Endodermal cell (in vitro differentiated cells): ENCODE measurements around the gene DNAJC22. TPM values are rescaled to one million over a fixed set of nuclear protein-coding genes. Genes with fewer than 3 reads are reported as not detected.

Experiments used
- DNase-seq: peaks from one replicate; pipeline ENCODE4 v3.0.0-alpha.2; 2017
- H3K27ac ChIP-seq: 2 replicates; pipeline ENCODE4 v1.5.1; 2013; ENCODE audit warnings: mild to moderate bottlenecking, low read depth, low read length, moderate library complexity
- H3K27me3 ChIP-seq: 2 replicates; pipeline ENCODE4 v1.6.1; 2013; ENCODE audit warnings: mild to moderate bottlenecking, low read length, moderate library complexity; ENCODE audit not compliant: insufficient read depth, control insufficient read depth, poor library complexity, severe bottlenecking
- H3K36me3 ChIP-seq: 2 replicates; pipeline ENCODE4 v1.7.0; 2013; ENCODE audit warnings: mild to moderate bottlenecking, low read length, moderate library complexity; ENCODE audit not compliant: control insufficient read depth, insufficient read depth
- H3K4me1 ChIP-seq: one replicate; pipeline ENCODE4 v1.7.0; 2013; ENCODE audit warnings: low read length; ENCODE audit not compliant: control insufficient read depth, insufficient read depth
- H3K4me3 ChIP-seq: 2 replicates; pipeline ENCODE4 v1.5.1; 2013; ENCODE audit warnings: mild to moderate bottlenecking, low read length, moderate library complexity
- H3K9ac ChIP-seq: 2 replicates; pipeline ENCODE4 v1.6.1; 2013; ENCODE audit warnings: mild to moderate bottlenecking, low read length, moderate library complexity; ENCODE audit not compliant: poor library complexity, severe bottlenecking; ENCODE audit errors: extremely low read depth
- H3K9me3 ChIP-seq: 2 replicates; pipeline ENCODE4 v1.6.1; 2013; ENCODE audit warnings: mild to moderate bottlenecking, low read length, moderate library complexity; ENCODE audit not compliant: control insufficient read depth
- H3K27ac Mint-ChIP-seq: 2 replicates; pipeline ENCODE4 v1.8.0; 2020; ENCODE audit warnings: mixed read lengths
- H3K27me3 Mint-ChIP-seq: 2 replicates; pipeline ENCODE4 v1.8.0; 2021; ENCODE audit warnings: mild to moderate bottlenecking, mixed read lengths; ENCODE audit not compliant: insufficient read depth
- H3K36me3 Mint-ChIP-seq: 2 replicates; pipeline ENCODE4 v1.8.0; 2020; ENCODE audit warnings: low read depth, mixed read lengths
- H3K4me1 Mint-ChIP-seq: 2 replicates; pipeline ENCODE4 v1.8.0; 2020; ENCODE audit warnings: mixed read lengths
- H3K4me3 Mint-ChIP-seq: 2 replicates; pipeline ENCODE4 v1.8.0; 2020; ENCODE audit warnings: mild to moderate bottlenecking, moderate library complexity, mixed read lengths
- H3K9me3 Mint-ChIP-seq: 2 replicates; pipeline ENCODE4 v1.8.0; 2020; ENCODE audit warnings: mild to moderate bottlenecking, mixed read lengths
- CTCF ChIP-seq: fragments of 200-600 bp; sonication (generic); conservative IDR thresholded peaks from 2 replicates; pipeline ENCODE4 v1.5.0; 2021; ENCODE audit warnings: antibody characterized with exemption, mild to moderate bottlenecking
- WGBS, 2 experiments: methylation state at CpG; one replicate each; pipeline versions ENCODE4 v1.1.5 to v1.1.7; 2013; ENCODE audit warnings: missing lambda C conversion rate in 2 of 2, mixed read lengths in 1 of 2; ENCODE audit not compliant: insufficient coverage in 1 of 2, insufficient read length in 1 of 2; 5-methylcytosine and 5-hydroxymethylcytosine counted together
- total RNA-seq, 2 donors: library from RNA; stranded (reverse); fragmentation: NEBNext Ultra II Directional in 1 of 2; extraction: Animal tissue kit (Norgen Biotek cat#: 25700) in 1 of 2; gene quantifications; 2 replicates in 1 of 2; 3 replicates in 1 of 2; pipeline ENCODE4 v1.2.1, GENCODE V29; 2021

Gene DNAJC22
- total RNA-seq, 2 donors from 2014 or later, result 1.9 to 4.6 TPM

GRCh38 chr12:49335955-49336644 is 10.6 kb upstream of the DNAJC22 start:
- DNase-seq, result peak; percentile 78
- Mint-ChIP-seq H3K27me3 (peaks cover 85% of the 10 kb centered on the region), H3K4me3 (peak overlapping the region; percentile 49), H3K27ac (no peak overlapping the region), H3K36me3 (no peaks in the 10 kb centered on the region), H3K9me3 (no peaks in the 10 kb centered on the region), H3K4me1 (peaks cover 17% of the 10 kb centered on the region)
- no peaks in the 10 kb centered on the region for H3K9me3 ChIP-seq
- no peaks in the 10 kb centered on the region for H3K4me1 ChIP-seq
- no peak overlapping the region for H3K27ac ChIP-seq
- peaks cover 3% of the 10 kb centered on the region for H3K36me3 ChIP-seq
- WGBS, 2 experiments, result 29 to 58% methylated on average over 19 to 72 of the region's 72 CpGs
- no peak for TF ChIP-seq CTCF
- H3K27me3 ChIP-seq, result peaks cover 100% of the 10 kb centered on the region
- H3K9ac ChIP-seq, result no peak overlapping the region
- peak overlapping the region; percentile 72 for H3K4me3 ChIP-seq

DNA sequence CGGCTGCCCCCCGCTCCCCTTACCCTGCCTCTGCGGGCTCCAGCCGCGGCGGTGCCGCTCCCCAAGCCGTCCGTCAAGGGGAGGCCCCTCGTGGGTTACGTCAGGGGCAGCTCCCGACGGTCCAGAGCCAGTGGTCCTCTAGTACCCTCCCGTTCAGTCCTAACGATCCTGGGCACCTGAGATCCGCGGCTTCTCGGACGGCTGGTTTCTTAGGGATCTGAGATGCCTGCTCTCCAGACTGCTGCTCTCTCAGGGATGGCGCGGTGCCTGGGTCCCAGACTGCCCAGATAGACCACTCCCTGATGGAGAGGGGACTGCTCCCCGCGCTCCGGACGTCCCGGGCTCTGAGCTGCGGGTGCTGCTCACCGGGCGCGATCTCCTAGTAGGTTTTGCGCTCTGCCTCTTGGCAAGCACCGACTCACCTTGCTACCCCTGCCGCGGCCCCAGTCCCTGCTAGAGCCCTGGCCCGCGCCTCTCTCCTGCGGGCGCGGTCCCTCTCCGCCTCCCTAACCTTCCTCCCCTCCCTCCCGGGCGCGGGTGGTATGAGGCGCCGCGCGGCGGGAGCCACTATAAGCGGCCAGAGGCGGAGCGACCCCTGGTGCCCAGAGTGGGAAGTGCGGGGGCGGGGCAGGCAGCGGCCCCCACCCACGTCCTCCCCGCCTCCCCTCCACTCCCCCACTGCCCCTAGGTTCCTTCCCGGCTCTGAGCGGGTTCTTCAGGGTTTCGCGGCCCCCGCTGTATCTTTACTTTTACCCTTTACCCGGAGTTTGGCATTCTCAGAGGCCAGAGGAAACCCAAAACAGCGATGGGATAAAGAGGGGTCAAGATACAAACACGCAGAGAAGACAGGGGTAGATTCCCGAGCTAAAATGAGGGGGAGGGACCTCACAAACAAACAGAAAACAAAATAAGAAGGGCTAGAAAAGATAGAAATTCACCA is 9.8 kb upstream of the DNAJC22 start, which contains the start of gene C1QL4:
Gene C1QL4 (minus strand): TSS at position 544 of the 940 bp plus-strand sequence. CDS start 711 bp downstream, outside the sequence.
- peak; percentile 98 for DNase-seq
- Histone ChIP-seq H3K9me3 (no peaks in the 10 kb centered on the region), H3K4me3 (peak within 1 kb of the TSS; percentile 72), H3K9ac (no peak within 1 kb of the TSS), H3K27me3 (peaks cover 100% of the 10 kb centered on the region), H3K27ac (no peak within 1 kb of the TSS), H3K4me1 (no peaks in the 10 kb centered on the region), H3K36me3 (no peaks in the 10 kb centered on the region)
- H3K9me3 Mint-ChIP-seq, result no peaks in the 10 kb centered on the region
- no peaks in the 10 kb centered on the region for H3K36me3 Mint-ChIP-seq
- H3K27ac Mint-ChIP-seq, result no peak within 1 kb of the TSS
- peaks cover 17% of the 10 kb centered on the region for H3K4me1 Mint-ChIP-seq
- TF ChIP-seq CTCF, result peak; percentile 100
- H3K4me3 Mint-ChIP-seq, result peak within 1 kb of the TSS; percentile 49
- WGBS, 2 experiments, result 3 to 4% methylated on average over 32 to 65 of the region's 65 CpGs
- peaks cover 93% of the 10 kb centered on the region for H3K27me3 Mint-ChIP-seq

- no peaks in the 10 kb centered on the region for H3K9me3 Mint-ChIP-seq
- no peak overlapping the region for H3K4me3 Mint-ChIP-seq
- H3K36me3 Mint-ChIP-seq, result no peaks in the 10 kb centered on the region
- no peak overlapping the region for H3K27ac Mint-ChIP-seq
- peak; percentile 58 for DNase-seq
- peaks cover 20% of the 10 kb centered on the region for H3K4me1 Mint-ChIP-seq
- Histone ChIP-seq H3K27me3 (peaks cover 100% of the 10 kb centered on the region), H3K4me1 (peaks cover 5% of the 10 kb centered on the region), H3K27ac (peak overlapping the region; percentile 90), H3K36me3 (no peaks in the 10 kb centered on the region), H3K9ac (no peak overlapping the region), H3K9me3 (no peaks in the 10 kb centered on the region), H3K4me3 (no peak overlapping the region)
- no peak for TF ChIP-seq CTCF
- peaks cover 98% of the 10 kb centered on the region for H3K27me3 Mint-ChIP-seq
- 48 to 53% methylated on average over 3 to 6 of the region's 6 CpGs for WGBS, 2 experiments
Observed at GRCh38 chr12:49338830-49339463, 7.7 kb upstream of the DNAJC22 start.
